RPMI8226 (cell line): ENCODE data around the gene IRF2BP1.
A peak's percentile ranks its signal among the peaks of the same experiment; 100 is the strongest.
"Not testable (repeated sequence)": the region's sequence is repeated elsewhere in the genome, so short reads cannot be mapped to it uniquely, and the experiment has no call there.

Experiments used
- DNase-seq: peaks from one replicate; pipeline ENCODE4 v3.0.0-alpha.2; 2015

Gene IRF2BP1

DNA sequence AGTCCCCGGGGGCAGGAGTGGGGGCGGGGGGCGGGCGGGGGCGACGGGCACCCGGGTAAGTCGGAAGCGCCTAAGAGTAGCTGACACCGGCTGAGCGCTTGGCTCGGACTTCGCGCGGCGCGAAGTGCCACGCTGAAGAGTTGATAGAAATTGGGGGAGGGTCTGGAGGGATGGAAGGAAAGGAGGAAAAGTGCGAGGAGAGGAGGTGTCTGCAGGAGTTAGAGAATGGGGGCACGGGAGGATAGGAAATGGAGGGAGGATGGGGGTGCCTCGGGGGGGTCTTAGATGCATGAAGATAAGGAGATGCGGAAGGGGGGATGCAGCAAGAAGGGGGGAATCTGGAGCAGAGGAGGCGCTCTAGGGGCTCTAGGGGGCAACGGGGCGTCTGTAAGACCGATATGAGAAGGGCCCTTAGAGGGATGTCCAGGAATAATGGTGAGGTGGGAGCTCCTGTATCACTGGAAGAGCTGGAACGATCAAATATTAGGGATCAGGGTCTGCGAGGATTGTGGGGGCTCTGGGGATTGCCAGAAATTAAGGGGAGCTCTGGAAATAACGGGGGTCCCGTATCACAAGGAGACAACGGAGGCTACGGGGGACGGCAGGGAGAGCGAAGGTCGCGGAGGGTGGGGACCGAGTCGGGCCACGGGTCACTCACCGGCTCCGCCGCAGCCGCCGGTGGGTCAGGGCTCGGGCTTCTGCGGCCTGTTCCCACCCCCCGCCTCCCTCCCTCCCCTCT, 16.1 kb upstream of the IRF2BP1 start, which contains the start of gene MYPOP:
Gene MYPOP, minus strand, starts transcription at position 702 of the 739 bp plus-strand sequence. CDS start 840 bp downstream, outside the sequence.
- peak; percentile 17 for DNase-seq

DNA sequence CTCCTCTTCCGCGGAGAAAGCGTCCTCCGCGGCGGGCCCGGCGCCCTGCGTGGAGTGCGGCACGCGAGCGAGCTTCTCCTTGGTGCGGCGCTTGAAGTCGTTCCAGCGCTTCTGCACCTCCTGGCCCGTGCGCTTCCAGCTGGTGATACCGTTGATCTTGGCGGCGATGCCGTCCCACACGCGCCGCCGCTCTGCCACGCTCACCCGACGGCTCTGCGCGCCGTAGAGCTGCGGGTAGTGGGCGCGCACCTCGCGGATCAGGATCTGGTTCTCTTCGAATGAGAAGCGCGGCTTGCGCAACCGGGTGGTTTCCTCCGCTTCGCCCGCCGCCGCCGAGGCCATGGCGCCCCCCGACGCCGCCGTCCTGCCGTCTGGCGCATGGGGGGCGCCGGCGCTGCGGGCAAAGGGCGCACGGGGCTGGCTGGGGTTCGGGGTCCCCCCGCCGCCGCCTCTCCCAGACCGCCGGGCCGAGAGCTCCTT, 15.5 kb upstream of the IRF2BP1 start:
- DNase-seq = no peak

DNA sequence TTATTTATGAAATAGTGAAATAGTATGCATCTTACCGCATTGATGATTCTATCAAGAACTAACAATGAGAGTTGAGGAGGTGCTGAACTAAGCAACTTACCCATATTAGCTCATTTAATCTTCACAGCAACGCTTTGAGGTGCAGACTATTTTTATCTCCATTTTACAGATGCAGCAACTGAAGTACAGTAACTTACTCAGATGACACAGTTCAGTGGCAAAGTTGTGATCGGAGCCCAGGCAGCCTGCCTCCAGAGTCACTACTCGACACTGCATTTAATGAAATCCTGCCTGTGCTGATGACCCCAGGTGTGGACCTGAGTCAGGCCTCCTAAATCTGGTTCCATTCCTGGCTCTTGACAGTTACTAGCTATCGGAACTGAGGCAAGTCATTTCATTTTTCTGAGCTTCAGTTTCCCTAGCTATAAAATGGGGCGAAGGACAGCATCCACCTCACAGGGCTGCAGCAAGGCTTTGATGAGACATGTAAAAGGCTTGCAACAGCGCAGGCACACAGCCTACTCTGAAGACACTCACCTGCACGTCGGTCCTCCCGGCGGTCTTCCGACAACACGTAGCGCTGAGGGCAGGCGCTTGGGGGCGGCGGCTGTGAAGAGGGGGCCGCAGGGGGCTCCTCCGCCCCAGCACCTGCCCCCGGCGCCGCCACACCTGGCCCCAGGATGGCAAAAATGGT, 14.9 kb upstream of the IRF2BP1 start:
- DNase-seq = peak; percentile 8

DNA sequence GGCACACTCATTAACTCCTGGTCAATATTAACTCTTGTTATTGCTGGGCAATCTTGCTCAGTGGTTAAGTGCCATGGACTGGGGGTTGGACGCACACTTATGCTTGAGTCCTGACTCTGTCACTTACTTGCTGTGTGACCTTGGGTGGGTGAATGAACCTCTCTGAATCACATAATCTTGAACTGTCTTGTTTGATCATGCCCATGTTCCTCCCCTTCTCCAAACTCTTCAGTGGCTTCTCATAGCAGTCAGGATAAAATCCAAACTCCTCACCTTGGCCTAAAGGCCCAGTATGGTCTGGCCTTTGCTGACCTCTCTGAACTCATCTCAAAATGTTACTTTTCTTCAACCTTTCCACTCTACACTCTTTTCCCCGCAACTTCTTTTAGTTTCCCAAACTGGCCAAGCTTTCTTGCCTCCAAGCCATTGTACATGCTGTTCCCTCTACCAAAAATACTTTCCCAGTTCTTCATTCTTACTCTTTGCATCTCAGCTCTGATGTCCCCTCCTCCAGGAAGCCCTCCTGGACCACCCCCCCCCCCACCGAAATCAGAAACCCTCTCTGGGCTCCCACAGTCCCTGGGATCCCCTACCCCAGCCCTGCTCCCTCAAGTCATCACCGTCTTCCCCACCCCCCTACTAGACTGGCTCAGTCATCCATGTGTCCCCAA, 14.1 kb upstream of the IRF2BP1 start:
- DNase-seq = no peak

DNA sequence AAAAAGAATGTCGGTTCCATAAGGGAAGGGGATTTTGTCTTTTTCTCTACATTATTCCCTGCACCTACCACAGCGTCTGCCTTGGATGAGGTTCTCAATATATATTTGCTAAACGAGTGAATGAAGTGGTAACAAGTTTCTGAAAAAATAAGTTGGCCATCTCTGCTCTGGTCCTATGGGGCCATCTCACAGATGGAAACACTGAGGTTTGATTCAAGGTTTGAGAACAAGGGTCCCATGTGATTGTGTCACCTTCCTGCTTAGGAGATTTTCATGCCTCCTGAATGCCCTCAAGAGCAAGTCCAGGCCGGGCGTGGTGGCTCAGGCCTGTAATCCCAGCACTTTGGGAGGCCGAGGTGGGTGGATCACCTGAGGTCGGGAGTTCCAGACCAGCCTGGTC, 13.3 kb upstream of the IRF2BP1 start:
- no peak for DNase-seq

DNA sequence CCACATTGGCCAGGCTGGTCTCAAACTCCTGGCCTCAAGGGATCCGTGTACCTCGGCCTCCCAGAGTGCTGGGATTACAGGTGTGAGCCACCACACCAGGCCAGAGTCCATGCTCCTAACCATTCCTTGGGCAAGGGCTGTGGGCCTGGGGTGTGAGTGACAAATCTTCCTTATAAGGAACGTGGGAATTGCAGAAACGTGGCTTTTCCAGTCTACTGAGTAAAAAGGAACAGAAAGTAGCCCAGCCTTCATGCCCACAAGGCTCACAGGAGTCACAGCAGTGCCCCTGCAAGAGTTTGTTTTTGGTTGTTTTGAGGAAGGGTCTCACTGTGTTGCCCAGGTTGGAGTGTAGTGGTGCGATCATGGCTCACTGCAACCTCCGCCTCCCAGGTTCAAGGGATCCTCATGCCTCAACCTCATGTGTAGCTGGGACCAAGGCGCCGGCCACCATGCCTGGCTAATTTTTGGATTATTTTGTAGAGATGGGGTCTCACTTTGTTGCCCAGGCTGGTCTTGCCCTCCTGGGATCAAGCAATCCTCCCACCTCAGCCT, 11.4 kb upstream of the IRF2BP1 start:
- DNase-seq = no peak

DNA sequence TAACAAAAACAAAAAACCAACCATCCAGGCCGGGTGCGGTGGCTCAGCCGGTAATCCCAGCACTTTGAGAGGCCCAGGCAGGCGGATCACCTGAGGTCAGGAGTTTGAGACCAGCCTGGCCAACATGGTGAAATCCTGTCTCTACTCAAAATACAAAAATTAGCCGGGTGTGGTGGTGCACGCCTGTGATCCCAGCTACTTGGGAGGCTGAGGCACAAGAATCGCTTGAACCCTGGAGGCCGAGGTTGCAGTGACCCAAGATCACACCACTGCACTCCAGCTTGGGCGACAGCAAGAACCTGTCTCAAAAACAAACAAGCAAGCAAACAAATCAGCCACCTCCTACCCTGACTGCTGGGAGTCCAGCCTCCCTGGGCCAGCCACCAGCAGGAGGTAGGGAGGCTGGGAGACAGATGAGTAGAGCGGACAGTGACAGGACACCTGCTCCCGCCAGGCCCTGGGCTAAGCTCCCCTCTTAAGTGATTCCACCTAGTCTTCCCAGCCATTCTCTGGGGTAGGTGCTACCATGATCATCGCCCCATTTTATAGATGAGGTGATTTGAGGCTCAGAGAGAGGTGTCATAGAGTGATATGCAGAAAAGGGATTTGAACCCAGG, 10.2 kb upstream of the IRF2BP1 start:
- not testable (repeated sequence) for DNase-seq

DNA sequence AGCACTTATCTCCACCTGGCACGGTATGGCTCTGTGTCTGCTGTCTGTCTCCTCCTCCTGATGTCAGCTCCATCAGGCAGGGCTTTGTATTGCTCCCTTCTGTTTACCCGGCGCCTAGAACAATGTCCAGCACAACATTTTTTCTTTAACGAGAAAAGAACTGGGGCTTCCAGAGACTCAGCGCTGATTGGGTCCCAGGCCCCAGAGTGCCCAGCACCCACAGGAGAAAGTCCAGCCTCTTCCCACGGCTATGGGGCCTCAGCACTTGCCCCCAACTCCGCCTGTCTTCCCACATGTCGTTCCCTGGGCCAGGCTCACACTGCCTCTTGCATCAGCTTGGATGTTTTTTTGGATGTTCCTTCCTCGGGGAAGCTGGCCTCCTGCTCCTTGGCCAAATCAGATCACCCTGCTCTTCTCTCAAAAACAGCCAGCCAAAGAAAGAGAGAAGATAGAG, 9.6 kb upstream of the IRF2BP1 start:
- no peak for DNase-seq

DNA sequence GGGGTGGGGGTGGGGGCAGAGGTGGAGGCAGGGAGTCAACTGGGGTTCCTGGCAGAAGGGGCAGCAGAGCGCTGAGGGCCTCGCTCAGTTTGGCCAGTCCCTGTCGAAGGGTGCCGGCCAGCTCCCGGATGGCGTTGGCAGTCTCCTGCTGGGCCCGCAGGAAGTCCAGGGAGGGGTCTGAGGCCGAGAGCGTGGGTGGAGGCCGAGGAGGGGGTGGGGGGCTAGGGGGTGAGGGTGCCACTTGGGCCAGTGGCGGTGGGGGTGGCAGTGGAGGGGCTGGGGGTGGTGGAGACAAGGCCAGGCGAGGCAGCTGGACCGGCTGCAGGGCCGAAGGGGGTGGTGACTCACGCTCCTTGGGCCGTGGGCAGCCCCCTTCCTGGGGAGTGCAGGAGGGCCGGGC, 4.9 kb upstream of the IRF2BP1 start:
- DNase-seq = no peak

DNA sequence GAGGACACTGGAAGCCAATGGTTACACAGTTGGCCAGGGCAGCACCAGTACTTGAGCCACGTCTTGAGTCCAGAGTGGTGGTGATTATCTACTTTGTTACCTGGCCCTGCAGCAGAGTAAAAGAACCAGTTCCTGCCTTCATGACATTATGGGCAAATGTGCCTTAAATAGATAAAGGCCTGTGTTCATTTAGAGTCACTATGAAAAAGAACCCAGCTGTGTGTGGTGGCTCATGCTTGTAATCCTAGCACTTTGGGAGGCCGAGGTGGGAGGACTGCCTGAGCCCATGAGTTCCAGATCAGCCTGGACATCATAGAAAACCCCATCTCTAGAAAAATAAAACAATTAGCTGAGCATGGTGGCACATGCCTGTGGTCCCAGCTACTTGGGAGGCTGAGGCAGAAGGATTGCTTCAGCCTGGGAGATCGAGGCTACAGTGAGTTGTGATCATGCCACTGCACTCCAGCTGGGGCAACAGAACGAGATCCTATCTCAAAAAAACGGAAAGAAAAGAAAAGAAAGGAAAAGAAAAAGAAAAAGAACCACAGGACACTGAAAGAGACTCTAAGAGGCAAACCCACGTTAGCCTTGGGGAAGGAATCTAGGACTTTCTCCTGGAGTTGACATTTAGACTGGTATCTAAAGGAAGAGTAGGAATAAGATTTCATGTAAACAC, 3.4 kb upstream of the IRF2BP1 start:
- no peak for DNase-seq

DNA sequence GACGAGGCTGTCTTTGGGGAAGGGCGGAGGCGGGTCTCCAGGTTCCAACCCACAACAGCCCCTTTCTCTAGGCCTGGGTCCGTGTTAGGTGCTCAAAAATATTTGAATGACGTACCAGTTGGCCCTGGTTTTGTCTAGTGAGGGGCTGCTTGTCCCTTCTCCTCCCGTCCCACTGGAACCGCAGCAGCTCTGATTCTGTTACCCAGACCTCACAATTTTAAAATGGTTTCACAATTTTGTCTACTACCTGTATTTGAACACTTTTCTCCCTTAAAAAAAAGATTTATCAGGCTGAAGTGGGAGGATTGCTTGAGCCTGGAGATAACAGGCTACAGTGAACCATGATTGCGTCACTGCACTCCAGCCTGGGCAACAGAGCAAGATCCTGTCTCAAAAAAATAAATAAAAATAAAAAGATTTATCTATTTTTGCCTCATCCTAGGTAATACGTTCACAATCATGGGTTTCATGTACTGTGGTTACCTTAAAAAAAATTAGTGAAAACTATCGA, 1.3 kb upstream of the IRF2BP1 start:
- no peak for DNase-seq

DNA sequence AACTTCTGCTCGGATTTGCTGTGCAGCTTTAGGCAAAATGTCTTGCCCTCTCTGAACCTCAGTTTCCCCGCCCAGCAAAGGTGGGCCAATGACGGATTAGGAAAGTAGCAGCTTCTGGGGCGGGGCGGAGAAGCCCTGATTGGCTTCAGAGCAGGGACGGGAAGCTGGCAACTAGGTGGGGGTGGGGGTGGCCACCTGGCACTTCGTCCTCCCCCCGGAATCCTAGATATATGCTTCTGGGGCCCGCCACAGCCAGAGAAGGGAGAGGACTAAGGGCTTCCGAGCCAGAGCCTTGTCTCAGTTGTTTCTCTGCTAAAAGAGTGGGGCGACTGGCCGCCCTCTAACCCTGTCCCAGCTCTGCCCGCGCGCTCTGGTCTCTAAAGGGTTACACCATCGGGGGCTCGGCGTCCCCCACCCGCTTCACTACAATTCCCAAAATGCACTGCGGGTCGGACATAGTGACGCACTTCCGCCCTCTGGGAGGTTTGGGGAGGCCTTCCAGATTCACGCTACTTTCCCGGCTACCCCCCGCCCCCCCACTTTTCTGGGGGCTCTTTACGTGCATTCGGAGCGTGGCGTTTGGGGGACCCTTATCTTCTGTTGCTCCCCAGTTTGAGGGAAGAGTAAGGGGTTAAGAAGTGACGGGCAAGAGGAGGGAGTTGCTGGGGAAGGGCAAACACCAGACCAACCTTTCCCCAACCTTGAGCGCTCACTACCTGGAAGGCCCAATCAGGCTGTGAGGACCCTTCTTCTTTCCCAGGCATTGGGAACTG, 672 bp upstream of the IRF2BP1 start:
- peak; percentile 89 for DNase-seq

DNA sequence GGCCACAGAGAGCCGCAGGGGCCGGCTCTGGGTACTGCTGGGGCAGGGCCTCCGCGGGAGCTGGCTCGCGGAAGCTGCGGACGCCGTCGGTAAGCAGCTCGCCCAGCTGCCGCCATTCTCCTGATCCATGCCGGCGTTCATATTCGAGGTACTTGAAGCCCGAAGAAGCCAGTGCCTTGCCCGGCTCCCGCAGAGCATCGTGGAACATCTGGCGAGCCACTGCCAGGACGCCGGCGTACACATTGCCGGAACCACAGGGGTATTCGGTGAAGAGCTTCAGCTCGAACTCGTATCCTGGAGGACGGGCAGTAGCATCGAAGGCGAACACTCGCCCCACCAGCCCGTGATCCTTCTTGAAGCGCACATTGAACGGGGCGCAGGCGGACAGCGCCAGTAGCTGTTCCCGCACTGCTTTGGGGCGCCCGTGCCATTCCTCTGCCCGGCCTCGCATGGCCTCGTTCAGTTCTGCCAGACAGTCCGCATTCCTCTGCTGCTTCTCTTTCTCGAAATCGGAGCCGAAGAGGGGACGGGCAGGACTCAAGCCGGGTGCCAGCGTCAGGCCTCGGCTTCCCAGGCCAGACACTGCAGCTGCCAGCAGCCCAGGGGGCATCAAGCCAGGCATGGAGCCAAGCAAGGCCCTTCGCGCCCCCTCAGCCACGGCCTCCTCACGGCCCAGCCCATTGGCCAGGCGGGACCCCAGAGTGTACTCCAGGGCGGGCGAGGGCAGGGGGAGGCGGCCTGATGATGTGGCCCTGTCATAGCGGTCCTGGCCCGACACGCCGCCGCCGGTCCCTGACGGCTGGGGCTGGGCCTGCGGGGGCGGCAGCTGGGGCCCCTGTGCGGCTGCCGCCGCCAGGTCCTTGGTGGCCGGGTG, 1.0 kb downstream of the IRF2BP1 start:
- no peak for DNase-seq

DNA sequence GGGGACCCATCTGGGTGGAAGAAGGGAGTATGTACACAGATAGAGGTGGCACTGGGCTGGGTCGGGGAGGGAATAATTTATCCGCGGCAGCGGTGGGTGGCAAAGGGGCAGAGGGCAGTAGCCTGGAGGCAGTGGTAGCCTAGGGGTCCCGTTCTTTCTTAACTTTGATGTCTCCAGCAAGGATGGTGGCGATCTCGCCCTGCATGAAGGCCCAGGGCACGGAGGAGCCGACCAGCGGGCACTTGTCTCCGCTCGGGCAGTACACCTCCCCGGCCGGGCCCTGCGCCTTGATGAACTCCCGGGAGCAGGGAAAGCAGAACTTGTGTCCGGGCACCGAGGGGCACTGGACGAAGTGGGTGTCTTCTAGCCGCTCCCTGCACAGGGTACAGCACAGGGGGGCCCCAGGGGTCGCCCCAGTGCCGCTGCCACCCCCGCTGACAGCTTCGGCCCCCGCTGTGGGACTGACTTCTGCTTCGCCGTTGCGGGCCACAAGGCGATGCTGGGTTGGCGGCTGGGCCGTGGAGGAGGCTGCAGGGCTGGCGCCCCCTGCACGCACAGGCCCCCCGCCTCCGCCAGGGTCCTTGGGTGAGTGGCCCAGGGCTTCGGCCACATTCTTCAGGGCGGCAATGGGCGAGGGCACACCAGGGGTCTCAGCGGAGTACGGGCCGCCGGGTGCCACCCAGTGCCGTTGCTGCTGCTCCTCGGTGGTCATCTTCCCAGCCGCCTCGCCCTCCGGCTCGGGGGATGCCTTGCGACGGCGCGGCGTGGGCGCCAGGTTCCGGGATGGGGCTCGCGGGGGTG, 1.9 kb downstream of the IRF2BP1 start:
- no peak for DNase-seq

DNA sequence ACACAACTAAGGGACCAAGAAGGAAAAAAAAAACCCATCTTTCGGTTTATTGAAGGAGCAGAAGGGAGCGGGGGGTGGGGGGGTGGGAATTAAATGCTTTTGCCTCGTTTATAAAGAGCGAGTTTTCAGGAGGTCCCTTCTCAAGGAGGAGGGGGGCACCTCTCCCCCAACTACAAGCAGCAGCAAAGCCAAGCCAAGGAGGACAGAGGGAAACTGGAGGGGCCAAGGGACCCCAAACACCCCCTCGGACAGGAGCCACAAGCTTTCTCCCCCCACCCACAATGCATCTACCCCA, 2.4 kb downstream of the IRF2BP1 start:
- DNase-seq = no peak

DNA sequence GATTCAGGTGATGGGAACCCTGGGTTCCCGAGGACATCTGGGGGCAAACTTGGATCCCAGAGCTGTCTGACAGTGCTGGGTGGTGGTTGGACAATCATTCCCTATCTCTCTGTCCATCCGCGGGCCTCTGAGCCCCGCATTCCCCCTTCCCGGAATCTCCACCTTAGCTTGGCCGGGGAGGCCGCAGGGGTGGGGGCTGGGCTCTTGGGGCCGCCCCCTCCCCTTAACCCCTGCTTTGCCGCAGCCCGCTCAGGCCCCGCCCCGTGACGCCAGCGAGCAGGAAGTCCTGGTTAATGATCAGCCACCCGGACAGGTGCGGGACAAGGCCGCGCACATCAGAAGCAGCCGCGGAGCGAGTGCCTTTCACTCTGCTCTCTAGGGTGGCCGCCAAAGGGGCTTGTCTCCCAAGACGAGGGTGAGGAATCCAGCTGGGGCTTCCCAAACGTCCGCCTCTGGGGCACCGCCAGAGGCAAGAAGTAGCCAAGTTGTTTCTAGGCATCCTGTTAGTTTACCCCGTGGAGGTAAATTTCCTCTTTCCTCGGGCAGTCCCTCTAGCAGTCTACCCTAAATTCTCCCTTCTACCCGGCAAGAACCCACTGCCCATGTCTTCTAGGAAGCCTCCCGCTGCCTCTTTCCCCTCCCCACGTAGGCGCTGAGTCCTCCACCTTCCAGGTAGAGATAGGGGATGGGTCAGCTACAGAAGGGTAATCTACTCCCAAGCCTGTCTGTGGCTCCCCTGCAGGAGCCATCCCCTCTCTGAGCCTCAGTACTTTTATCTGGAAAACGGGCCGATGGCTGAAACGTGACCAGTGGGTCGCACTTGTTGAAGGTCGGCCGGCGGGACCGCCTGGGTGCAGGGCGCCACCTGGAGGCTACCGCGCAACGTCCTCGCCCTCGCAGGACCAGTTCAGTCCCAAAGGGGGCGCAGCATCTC, 3.0 kb downstream of the IRF2BP1 start:
- DNase-seq = peak; percentile 81

DNA sequence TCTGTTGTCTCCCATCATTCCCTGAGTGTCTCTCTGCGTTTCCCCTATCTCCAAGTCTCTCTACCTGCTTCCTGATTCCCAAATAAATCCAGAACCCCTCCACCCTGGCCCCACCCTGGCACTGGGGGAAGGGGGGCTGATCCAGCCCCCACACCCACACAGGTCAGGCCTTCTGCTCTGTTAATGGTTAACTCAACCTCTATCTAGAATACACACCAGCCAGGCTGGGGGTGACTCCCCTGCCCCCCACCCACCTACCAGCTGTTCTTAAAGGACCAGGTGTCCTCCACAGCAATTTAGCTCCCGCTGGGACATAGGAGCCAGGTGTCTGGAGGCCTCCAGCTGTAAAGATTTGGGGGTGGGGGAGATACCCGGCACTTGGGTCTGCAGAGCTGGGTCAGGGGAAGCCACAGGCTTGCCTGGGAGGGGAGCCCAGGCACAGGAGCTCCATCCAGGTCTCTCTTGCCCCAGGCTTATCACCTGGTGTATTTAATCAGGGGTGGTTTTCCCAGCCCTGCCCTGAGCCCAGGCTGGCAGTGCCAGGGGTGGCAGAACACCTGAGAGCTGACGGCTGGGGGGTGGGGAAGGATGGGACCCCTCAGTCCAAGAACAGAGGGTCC, 3.9 kb downstream of the IRF2BP1 start:
- DNase-seq = no peak
